ENCODE data around the gene RPRML.
"Not testable (repeated sequence)": the region's sequence is repeated elsewhere in the genome, so short reads cannot be mapped to it uniquely, and the experiment has no call there.

The RPRML gene

GRCh38 chr17:46979147-46979863 is at the start of gene RPRML:
Gene RPRML, minus strand, starts transcription at chr17:46979253. Its CDS starts 246 bp downstream, at chr17:46979007.
- no peak for DNase-seq

DNA sequence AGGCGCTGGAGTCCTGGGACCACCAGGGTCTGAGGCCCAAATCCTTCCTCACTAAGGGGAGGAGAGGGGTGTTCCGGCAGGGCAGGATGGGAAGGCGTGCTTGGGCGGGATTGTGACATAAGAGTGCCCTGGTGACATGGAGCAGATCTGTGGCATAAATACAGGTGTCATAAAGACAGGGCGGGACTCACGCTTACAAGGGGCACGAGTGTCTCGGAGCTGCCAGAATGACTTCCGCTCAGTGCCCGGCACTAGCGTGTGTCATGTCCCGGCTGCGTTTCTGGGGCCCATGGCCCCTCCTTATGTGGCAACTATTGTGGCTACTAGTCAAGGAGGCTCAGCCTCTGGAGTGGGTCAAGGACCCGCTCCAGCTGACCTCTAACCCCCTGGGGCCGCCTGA is 37.9 kb upstream of the RPRML start:
- DNase-seq = not testable (repeated sequence)

DNA sequence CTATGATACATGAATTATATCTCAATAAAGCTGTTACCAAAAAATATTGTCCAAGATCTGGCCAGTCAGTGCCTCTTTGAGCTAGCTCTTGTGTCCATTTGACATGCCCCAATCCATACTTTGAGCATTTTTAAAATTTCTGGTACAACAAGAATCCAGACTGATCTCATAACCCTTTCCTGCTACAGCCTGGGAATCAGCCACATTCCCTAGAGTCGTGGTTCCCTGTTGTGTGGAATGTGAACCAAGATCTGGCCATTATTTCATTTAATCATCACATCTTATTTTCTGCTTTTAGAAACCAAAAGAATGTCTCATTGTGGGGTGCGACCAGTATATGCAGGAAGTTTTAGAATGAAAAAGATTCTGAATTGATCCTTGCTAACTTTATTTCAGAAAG is 34.3 kb upstream of the RPRML start:
- no peak for DNase-seq

GRCh38 chr17:47012457-47012856 is 33.4 kb upstream of the RPRML start:
- DNase-seq = no peak

GRCh38 chr17:47009759-47010594 is 30.9 kb upstream of the RPRML start:
- DNase-seq = no peak

DNA sequence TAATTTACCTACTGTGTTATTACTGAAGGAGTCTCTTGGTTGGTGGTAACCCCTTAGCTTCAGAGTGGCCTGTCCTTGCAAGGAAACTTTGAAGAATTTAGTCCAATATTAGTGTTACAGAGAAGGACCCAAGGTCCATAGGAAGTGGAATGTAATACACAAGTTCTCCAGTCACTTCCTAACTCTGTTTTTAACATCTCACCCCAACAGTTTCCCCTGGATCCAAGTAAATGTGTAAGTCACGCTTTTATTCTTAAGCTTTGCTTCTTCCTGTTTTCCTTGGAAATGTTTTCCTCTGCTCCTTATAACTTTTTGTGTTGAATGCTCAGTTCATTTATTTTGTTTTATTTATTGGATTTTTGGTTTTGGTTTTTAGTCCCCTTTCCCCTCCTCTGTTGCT is 25.9 kb upstream of the RPRML start:
- no peak for DNase-seq

DNA sequence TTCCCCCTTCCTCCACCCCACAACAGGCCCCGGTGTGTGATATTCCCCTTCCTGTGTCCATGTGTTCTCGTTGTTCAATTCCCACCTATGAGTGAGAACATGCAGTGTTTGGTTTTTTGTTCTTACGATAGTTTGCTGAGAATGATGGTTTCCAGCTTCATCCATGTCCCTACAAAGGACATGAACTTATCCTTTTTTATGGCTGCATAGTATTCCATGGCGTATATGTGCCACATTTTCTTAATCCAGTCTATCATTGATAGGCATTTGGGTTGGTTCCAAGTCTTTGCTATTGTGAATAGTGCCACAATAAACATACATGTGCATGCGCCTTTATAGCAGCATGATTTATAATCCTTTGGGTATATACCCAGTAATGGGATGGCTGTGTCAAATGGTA is 24.8 kb upstream of the RPRML start:
- DNase-seq = not testable (repeated sequence)

- no peak for DNase-seq
Observed at GRCh38 chr17:46995841-46996571, 17.0 kb upstream of the RPRML start.

DNA sequence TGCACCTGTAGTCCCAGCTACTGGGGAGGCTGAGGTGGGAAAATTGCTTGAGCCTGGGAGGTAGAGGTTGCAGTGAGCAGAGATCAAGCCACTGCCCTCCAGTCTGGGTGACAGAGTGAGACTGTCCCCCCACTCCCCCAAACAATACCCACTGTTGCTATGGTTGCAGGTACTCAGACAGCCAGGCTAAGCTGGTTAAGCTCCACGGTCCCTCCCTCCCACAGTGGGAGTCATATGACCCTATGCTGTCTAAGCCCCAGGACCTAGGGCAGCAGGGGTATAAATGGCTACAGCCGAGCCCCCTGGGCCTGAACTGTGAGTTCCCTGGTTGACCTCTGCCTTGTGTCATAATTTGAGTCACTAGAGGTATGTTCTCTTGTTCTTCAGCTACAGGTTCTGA is 15.9 kb upstream of the RPRML start:
- DNase-seq = no peak

DNA sequence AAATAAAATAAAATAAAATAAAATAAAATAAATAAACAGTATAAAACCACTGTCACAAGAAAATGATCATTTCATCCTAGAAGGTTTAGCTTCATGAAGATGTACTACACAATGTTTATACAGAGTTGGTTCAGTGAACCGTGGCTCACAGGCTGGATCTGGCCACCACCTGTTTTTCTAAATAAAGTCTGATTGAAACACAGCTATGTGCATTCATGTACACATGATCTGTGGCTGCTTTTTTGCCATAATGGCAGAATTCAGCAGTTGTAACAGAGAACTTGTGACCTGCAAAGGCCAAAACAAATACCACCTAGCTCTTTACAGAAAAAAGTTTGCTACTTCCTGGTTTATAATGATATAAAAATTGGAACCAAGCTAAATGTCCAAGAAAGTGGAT is 12.6 kb upstream of the RPRML start:
- DNase-seq = no peak

DNA sequence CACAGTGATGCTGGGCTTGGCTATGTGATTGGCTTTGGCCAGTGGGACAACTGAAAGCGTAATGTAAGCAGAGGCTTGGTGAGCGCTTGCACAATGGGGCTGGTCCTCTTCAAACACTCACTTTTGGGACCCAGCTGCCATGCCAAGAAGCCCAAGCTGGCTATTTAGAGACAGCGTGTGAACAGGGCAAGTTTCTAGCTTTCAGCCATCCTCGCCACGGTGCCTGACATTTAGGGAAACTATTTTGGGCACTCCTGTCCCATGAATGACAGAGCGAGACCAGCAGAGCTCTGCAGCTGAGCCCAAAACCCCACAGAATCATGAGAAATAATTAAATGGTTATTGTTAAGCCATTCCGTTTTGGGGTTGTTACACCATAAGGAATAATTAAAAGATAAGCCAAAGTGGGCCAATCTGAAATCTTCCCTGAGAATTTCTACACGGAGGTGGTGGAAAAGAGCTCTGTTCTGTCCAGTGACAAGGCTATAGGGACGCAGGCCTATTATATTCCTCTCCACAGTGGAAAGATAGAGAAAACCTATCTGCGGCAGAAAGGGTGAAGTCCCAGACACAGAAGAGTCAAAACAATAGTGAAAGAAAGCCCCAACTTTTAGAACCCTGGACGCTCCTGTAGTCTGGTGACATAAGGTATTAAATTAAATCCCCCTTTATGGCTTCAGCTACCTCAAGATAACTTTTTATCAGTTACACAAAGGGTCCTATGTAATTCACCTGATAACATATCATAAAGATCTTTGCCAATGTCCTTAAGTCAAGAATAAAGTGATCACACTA is 10.8 kb upstream of the RPRML start:
- no peak for DNase-seq

- DNase-seq = not testable (repeated sequence)
Observed at GRCh38 chr17:46987927-46988326, 8.9 kb upstream of the RPRML start.

DNA sequence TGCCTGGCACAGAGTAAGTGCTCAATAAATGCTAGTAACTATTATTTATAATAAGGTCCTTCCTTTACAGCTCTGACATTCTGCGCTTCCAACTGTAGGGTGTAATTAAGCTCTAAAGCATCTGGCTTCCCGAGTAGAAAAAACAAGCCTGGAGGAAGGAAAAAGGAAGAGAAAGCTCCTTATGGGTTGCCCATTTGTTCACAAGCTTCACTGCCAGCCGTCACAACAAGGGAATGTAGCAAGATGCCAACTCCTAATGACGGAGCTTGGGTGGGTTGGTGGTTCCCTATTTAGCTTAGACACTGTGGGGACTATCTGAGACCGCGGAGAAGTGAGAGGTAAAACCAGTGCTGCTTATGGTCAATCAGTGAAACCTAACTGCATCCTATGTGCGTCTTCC is 7.3 kb upstream of the RPRML start:
- no peak for DNase-seq

DNA sequence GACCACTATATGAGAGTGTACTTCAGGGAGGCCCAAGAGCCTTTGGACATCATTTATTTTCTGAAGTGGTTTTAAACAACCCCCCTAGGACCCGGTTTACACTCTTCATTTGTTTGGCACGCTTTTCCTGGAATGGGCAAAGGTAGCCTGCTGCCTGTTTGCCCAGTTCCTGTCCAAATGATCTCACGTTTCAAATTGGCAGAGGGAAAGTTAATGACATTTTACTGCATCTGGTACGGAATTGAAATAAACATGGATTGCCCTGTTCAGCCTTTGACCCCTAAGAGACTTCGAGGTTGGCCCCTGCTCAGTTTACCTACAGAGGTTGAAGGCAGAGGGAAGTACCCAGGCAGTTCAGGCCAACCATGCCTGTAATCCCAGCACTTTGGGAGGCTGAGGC is 5.8 kb upstream of the RPRML start:
- no peak for DNase-seq

GRCh38 chr17:46984341-46984740 is 5.3 kb upstream of the RPRML start:
- no peak for DNase-seq

DNA sequence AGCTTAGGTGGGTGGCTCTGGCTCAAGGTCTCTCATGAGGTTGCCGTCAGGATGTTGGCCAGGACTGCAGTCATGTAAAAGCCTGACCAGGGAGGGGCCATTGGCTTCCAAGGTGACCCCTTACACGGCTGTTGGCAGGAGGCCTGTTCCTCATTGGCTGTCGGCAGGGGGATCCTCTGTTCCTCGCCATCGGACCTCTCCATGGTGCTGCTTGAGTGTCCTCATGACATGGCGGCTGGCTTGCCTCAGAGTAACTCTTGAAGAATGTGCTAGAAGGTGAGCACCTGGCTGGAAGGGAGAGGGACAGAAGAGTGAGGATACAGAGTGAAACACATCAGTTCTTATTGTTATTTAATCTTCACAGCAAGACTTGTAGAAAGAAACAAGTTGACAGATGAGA is 4.7 kb upstream of the RPRML start:
- DNase-seq = no peak

DNA sequence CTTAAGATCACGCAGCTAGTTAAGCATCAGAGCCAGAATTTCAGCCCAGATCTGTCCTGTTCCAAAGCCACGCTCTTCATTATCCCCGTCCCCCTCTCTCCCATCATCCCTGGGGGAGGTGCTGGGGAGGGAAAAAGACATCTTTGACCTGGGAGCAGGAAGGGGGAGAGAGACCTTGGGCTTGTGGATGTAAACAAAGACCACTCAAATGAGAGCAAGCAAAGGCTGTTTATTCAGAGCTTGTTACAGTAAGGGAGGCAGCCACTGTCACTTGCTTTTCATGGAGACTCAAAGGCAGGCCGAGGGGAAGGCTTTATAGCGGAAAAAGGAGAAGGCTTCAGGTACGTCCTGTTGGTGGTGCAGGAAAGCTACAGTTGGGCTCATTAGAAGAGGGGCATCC is 3.5 kb upstream of the RPRML start:
- DNase-seq = no peak

DNA sequence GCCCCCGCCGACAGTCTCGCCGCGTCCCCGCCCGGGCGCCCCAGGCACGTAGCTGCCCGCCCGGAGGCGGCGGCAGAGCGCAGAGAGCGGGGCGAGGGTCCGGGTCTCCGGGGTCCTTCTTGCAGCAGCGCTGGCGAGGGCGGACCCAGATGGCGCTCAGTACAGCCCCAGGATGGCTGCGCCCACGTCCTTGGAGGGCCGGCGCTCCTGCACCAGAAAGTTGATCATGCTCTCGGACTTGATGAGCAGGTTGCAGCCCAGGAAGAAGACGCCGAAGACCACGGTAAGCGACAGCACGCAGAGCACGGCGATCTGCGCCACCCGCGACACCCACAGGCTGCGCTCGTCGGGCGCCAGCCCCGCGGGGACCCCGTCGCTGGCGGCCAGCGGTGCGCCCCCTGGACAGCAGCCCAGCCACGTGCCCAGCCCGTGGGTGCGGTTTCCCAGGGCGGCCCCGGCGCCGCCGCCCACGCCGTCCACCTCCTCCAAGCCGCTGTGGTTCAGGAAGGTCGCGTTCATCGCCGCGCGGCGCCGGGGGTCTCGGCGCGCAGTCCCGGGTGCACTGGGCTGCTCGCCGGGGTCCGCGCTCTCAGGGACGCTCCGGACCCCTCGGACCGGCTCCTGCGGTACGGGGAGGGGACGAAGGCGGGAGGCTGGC is 435 bp downstream of the RPRML start:
- no peak for DNase-seq

GRCh38 chr17:46977750-46978488 is 1.1 kb downstream of the RPRML start:
- no peak for DNase-seq

DNA sequence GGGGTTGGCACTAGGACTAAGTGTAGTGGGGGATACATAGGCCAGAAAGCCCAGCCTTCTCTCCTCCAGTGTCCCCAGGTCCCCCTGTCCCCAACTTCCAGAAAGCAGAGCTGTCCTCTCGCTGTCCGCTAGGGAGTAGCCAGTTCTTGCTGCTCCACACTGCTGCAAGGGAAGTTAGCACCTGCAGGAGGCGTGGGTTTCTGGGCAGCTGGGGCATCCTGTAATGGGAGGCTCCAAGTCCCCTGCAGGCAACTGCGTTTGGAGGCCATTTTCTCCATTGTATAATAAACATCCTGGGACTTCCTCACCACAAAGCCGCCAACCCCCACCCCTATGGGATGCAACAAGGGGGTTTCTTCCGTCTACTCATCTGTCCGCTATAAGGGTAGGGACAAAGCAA is 1.7 kb downstream of the RPRML start:
- no peak for DNase-seq

GRCh38 chr17:46976626-46977270 is 2.3 kb downstream of the RPRML start:
- peak; percentile 12 for DNase-seq
